ENCODE results near the gene PEAK1.

The PEAK1 gene

GRCh38 chr15:77126529-77127326, 293.2 kb downstream of the PEAK1 start:
- Mint-ChIP-seq H3K4me3 (no peak overlapping the region), H3K9me3 (no peaks in the 10 kb centered on the region), H3K27me3 (ENCODE audit: low read depth, poor library complexity) (peaks cover 4% of the 10 kb centered on the region), H3K36me3 (ENCODE audit: low read depth) (peaks cover 4% of the 10 kb centered on the region), H3K27ac (no peak overlapping the region), H3K4me1 (no peaks in the 10 kb centered on the region)
- DNase-seq = no peak
- TF ChIP-seq, protein P1, sequence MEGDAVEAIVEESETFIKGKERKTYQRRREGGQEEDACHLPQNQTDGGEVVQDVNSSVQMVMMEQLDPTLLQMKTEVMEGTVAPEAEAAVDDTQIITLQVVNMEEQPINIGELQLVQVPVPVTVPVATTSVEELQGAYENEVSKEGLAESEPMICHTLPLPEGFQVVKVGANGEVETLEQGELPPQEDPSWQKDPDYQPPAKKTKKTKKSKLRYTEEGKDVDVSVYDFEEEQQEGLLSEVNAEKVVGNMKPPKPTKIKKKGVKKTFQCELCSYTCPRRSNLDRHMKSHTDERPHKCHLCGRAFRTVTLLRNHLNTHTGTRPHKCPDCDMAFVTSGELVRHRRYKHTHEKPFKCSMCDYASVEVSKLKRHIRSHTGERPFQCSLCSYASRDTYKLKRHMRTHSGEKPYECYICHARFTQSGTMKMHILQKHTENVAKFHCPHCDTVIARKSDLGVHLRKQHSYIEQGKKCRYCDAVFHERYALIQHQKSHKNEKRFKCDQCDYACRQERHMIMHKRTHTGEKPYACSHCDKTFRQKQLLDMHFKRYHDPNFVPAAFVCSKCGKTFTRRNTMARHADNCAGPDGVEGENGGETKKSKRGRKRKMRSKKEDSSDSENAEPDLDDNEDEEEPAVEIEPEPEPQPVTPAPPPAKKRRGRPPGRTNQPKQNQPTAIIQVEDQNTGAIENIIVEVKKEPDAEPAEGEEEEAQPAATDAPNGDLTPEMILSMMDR (IDR thresholded peaks at IDR 0.05) = no peak

DNA sequence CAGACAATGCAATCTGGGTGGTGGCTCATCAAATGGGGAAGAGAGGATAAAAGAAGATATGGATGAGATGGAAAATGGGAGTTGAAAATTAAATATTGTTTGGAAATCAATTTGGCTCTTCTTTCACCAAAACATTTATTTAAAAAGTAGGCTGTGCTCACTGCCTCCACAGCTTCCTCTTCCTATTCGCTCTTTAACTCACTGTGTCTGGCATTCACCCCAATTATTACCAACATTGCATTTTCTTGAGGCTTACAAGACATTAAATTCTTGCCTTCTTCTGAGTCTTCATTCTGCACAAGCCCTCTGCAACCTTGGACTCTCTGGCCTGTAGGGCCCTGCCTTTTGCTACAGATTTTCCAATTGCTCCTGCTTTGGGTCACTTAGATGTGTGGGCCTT, 296.1 kb downstream of the PEAK1 start:
- TF ChIP-seq, protein P1 (IDR thresholded peaks at IDR 0.05) = no peak
- H3K36me3 Mint-ChIP-seq (ENCODE audit: low read depth) = no peaks in the 10 kb centered on the region
- H3K27me3 Mint-ChIP-seq (ENCODE audit: low read depth, poor library complexity) = peaks cover 9% of the 10 kb centered on the region
- H3K27ac Mint-ChIP-seq = no peak overlapping the region
- H3K9me3 Mint-ChIP-seq = no peaks in the 10 kb centered on the region
- H3K4me1 Mint-ChIP-seq = no peaks in the 10 kb centered on the region
- H3K4me3 Mint-ChIP-seq = no peak overlapping the region
- no peak for DNase-seq

- Mint-ChIP-seq H3K27me3 (ENCODE audit: low read depth, poor library complexity) (peaks cover 9% of the 10 kb centered on the region), H3K36me3 (ENCODE audit: low read depth) (no peaks in the 10 kb centered on the region), H3K9me3 (no peaks in the 10 kb centered on the region), H3K27ac (no peak overlapping the region), H3K4me1 (no peaks in the 10 kb centered on the region), H3K4me3 (no peak overlapping the region)
- TF ChIP-seq, protein P1 (IDR thresholded peaks at IDR 0.05) = no peak
- no peak for DNase-seq
Observed at GRCh38 chr15:77122576-77122975, 297.3 kb downstream of the PEAK1 start.

DNA sequence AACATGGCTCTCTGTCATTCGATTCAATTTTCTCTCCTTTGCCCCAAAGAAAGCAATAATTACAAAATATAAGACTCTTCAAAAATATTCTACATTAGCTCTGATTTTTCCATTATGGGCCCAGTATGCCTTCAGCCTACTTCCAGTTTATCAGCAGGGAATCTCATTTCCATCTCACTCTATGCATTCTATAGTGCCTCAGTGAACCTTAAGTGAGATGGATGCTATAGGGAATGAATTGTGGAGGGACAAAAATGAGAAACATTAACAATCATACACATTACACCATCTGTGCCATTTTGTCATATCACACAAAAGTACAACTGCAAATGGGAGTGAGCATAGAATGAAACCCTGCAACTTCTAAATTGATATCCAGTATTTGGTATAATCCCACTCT, 298.3 kb downstream of the PEAK1 start:
- Mint-ChIP-seq H3K27ac (no peak overlapping the region), H3K4me3 (no peak overlapping the region), H3K9me3 (no peaks in the 10 kb centered on the region), H3K36me3 (ENCODE audit: low read depth) (no peaks in the 10 kb centered on the region), H3K27me3 (ENCODE audit: low read depth, poor library complexity) (peaks cover 9% of the 10 kb centered on the region), H3K4me1 (no peaks in the 10 kb centered on the region)
- TF ChIP-seq, protein P1 (IDR thresholded peaks at IDR 0.05) = no peak
- DNase-seq = no peak

GRCh38 chr15:77120576-77120975, 299.3 kb downstream of the PEAK1 start:
- TF ChIP-seq, protein P1 (IDR thresholded peaks at IDR 0.05) = no peak
- Mint-ChIP-seq H3K9me3 (no peaks in the 10 kb centered on the region), H3K27ac (no peak overlapping the region), H3K4me1 (no peaks in the 10 kb centered on the region), H3K27me3 (ENCODE audit: low read depth, poor library complexity) (peaks cover 9% of the 10 kb centered on the region), H3K36me3 (ENCODE audit: low read depth) (no peaks in the 10 kb centered on the region), H3K4me3 (no peak overlapping the region)
- DNase-seq = no peak

DNA sequence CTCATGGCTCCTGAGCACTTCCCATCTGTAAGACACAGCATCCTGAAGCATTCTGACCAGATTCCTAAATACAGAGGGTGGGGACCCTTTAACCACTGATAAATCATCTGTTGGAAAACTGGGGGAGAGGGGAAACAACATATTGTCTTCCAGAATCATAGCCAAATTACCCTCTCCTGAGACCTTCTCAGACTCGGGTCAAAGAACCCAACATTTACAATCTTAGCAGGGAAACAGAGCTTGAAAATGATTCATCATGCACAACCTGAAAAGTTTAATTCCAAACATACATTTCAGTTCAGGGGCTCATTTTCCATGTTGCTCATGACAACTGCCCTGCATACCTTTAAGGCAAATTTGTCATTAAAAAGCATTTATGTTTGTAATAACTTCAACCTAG, 300.5 kb downstream of the PEAK1 start:
- TF ChIP-seq, protein P1 (IDR thresholded peaks at IDR 0.05) = no peak
- Mint-ChIP-seq H3K36me3 (ENCODE audit: low read depth) (no peaks in the 10 kb centered on the region), H3K27me3 (ENCODE audit: low read depth, poor library complexity) (peaks cover 9% of the 10 kb centered on the region), H3K27ac (no peak overlapping the region), H3K4me1 (no peaks in the 10 kb centered on the region), H3K4me3 (no peak overlapping the region), H3K9me3 (no peaks in the 10 kb centered on the region)
- DNase-seq = no peak
